HG02852 (cell line): Measurements from ENCODE around the gene DOCK9.

Experiments
- ATAC-seq: cut with Tn5 transposase; IDR thresholded peaks from one replicate; pipeline ENCODE4 v1.9.1; 2021; ENCODE audit warnings: mild to moderate bottlenecking, moderate library complexity; ENCODE audit not compliant: unreplicated experiment

Gene DOCK9

GRCh38 chr13:98954313-98954712 is 23.6 kb downstream of the DOCK9 start:
- ATAC-seq = no peak

- no peak for ATAC-seq
Measured at GRCh38 chr13:98951266-98951665, 26.6 kb downstream of the DOCK9 start.

DNA sequence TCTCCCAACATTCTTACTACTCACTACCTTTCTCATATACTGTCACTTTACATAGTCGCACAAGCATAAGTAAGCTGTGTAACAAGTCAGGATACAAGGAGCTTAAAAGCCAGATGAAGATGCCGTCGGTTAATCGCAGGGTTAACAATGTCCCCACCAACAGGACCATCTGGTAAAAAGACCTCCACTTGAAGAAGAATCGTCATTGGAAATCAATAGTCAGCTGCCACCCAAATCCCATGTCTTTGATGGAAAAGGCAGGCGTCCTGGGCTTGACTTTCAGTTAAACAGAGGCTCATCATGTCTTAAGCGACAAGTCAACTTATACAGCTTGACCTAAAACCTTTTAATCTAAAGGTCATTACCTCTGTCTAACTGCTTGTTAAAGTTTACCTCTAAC is 27.2 kb downstream of the DOCK9 start:
- ATAC-seq = no peak

DNA sequence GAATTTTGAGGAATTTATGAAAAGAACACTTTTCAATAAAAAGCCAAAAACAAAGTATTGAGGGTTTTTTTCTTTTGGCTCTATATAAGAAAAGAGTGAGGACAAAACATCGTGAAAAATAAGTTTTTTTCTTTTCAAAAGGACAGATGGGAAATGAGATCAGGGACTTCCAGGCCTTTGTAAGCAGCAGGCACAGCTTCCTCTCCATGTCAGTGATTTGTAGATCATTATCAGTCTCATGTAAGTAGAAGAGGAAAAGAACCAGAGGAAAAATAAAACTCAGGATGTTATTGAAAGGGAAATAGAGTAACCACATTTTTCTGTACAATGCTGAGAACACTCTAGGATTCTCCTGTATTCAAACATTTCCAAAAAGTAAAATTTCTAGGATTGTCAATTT is 29.9 kb downstream of the DOCK9 start:
- ATAC-seq = no peak

GRCh38 chr13:98945863-98946605 is 31.8 kb downstream of the DOCK9 start:
- no peak for ATAC-seq

- no peak for ATAC-seq
Measured at GRCh38 chr13:98944336-98944735, 33.5 kb downstream of the DOCK9 start.

DNA sequence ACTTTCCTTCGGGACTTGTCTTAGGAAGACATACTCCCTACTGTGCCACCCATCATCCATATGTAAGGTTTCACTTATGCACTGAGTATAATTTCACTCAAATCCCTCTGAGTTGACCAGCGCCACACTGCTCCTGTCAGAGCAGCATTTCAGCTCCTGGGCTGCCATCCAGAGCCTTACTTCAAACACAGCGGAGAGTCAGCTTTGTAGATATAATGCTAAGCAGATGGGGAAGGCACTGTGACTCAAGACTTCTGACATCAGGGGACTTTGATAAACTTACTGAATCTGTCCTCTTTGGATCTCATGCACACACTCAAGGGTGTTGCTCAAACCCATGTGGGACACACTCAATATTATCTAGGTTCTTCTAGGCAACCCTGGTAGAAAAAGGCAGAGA is 34.9 kb downstream of the DOCK9 start:
- no peak for ATAC-seq

DNA sequence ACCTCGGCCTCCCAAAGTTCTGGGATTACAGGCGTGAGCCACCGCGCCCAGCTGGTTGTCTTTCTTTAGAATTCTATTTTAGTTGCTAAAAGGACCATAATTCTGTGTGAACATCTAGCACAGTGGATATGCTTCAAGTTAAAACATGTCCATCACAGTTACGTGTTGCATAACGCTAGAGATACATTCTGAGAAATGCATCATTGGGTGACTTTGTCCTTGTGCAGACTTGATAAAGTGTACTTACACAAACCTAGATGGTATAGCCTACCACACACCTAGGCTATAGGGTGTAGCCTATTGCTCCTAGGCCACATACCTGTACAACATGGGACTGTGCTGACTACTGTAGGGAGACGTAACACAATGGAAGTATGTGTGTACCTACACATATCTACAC is 35.4 kb downstream of the DOCK9 start:
- ATAC-seq = no peak

DNA sequence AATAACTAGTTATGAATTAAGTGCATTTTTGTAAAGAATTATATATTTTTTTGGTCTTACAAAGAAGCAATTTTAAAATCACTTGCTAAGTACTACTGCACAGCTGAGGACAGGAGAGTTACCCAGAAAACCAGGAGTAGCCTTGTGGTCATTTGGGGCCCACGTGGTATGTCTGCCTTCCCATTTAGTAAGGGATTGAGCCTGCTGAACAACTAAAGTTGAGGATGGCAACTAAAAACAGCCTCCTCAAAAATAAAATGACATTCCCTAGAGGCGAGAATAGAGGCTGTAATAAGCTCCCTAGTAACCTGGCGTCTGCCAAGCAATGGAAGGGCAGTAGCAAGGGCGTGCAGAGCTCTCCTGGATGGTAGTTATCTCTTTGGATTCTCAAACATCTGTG is 36.3 kb downstream of the DOCK9 start:
- no peak for ATAC-seq

- ATAC-seq = no peak
Measured at GRCh38 chr13:98941126-98941525, 36.7 kb downstream of the DOCK9 start.

DNA sequence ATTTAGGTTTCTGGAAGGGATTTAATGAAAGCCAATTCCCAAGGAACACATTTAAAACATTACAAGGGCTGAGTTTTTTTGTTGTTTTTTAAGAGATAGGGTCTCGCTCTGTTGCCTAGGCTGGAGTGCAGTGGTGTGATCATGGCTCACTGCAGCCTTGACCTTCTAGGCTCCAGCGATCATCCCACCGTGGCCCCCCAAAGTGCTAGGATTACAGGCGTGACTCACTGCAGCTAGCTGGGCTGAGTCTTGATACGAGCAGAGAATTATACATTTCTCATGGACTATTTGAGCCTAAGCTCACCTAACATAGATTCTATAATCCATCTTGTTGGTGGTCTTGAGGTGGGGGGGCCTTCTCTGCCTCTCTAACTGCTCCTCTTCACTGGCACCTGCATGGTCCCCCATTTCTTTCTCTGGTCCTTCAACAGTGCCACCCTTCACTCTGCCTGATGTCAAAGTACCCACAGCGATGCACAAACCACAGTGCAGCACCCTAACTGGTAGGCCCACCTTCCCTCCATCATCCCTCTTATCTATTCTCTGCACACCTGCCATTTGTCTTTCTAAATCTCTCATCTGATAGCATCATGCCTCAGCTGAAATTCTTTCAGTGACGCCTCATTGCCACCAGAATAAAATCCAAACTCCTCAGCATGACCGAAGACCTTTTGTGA is 37.4 kb downstream of the DOCK9 start:
- ATAC-seq = no peak

DNA sequence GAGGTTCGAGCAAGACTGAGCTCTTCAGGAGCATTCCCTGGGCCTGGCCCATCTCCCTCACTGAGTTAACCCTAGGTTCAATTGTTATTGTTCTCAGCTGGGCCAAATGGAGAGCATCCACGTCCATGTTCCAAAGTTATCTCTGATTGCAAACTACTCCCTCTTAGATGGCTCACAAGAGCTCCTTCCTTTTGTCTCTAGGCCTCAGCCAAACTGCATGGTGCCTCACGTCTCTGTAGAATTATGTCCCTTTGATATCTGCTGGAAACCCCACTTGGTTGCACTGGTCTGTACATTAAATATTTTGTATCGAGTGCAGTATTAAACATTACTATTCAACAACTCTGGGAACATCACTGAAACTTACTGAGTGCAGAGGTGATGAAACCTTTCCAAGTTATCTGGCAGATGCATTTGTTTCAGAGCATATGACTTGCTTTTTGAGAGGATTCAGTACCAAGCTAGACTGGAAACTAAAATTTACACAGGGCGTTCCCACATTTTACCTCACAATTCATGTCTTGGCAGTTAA is 38.1 kb downstream of the DOCK9 start:
- ATAC-seq = no peak

DNA sequence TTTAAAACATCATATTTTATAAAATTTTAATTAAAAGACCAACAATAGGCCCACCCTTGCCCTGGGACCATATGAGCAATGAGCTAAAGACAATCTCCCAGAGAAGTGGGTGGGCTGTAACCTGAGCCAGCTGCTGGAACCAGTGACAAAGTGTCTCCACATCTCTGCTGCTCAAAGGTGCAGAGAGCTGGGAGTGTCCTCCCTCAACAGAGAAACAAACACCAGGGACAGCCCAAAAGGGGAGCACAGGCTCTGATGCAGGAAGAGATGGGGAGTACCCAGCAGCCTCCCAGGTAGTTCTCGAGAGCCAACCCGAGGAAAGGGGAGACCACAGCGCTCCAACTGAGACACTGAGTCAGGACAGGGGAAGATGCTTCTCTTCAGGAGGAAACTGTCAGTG is 39.1 kb downstream of the DOCK9 start:
- ATAC-seq = no peak

DNA sequence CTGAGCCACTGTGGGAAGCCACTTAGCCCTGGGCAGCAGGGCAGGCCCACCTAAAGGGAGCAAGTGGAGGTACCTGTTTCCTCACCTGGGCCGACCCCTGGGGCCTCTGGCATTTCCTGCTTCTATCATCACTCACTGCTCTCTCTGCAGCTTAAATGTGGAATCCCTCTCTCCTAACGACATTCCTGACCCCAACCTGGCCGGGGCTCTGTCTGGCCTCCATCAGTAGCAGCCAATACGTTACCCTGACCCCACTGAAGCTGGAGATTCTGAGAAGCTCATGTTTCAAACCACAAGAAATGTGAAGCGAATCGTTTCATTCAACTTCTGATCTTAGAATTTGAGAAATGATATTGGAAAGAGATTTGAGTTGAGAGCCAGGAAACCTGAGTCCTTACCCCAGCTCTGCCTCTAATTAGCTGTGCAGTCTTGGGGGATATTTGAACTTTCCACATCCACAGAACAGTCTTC is 39.9 kb downstream of the DOCK9 start:
- ATAC-seq = no peak

- ATAC-seq = no peak
Measured at GRCh38 chr13:98934243-98934642, 43.6 kb downstream of the DOCK9 start.

DNA sequence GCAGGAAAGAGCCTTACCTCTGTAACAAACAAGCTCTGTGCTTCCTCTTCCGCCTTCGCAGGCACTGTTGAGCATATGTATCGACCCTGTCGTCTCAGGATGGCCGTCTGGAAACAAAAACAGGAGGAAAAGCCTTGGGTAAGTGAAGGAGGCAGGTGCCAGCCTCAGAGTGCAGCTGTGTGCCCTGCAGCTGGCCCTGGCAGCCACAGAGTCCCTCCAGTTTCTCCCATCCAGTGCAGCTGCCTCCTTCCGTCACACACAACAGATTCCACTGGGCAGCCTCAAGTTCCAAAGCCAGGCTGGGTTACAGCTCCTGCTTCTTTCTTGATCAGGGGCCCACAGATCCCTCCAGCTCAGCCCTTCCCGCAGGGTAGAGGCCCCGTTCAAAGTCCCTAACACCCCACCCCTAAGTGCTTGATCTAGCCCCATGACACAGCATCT is 47.7 kb downstream of the DOCK9 start:
- ATAC-seq = no peak

DNA sequence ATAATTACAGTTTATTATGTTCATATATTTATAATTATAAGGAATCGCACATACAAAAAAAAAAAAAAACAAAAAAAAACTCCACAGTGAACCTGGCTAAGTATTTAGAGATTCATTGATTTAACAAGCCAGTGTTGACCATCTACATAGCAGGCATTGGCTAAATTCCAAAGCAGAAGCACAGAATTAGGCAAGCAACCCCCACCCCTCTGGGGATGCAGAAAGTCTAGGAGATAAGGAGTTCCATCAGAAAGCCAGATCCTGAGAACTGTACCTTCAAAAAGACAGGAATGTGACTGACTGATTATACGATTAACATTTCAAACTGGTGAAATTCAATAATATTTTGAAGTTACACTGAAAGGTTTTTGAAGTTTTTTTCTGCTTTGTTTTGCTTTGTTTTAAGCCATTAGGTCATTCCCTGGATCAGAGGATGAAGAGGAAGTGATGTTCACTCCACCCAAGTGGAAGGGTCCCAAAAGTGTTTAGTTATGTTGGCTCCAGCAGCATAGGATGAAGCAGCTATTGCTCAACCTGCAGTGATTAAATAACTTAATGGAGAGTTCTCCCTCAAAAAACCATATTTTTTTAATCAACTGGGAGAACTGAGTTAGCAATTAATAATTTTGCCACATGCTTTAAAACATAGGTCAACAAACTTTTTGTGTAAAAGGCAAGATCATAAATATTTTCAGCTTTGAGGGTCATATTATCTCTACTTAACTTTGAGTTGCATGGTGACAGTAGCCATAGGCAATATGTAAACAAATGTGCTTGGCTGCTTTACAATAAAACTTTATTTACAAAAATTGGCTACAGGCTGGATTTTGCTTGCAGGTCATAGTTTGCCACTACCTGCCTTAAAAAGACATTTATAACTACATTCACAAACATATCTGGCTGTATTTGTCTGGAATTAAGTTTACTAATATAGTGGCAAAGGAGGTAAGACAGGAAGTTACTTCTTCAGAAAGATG is 49.6 kb downstream of the DOCK9 start:
- ATAC-seq = no peak

GRCh38 chr13:98925949-98926348 is 51.9 kb downstream of the DOCK9 start:
- no peak for ATAC-seq

- ATAC-seq = no peak
Measured at GRCh38 chr13:98923641-98924397, 54.0 kb downstream of the DOCK9 start.

- no peak for ATAC-seq
Measured at GRCh38 chr13:98922306-98922705, 55.6 kb downstream of the DOCK9 start.
